ENCODE results near the gene OR10J1. TPM values are rescaled to one million over a fixed set of nuclear protein-coding genes. Genes with fewer than 3 reads are reported as not detected.

OR10J1 gene
- total and polyA plus RNA-seq, 2 of the 8 experiments (the other 6 are each of a cell fraction or from before 2014, with no cell fraction given), result not detected

DNA sequence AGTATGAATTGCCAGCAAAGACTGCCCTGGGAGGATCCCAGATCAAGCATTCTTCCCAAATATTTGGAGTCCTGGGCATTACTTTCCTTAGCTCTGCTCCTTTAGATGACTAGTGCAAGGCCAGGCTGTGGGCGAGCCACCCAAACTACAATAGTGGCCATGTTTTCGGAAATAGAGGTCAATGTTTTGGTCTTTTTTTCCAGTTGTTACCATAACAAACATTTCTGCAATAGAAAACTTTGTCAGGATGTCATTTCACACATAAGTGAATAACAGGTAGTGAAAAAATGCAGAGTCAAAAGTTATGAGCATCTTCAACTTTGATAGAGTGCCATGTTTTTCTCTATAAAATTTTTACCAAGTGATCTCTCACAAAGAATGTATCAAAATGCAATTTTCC, 32.7 kb upstream of the OR10J1 start (continued):
- TF ChIP-seq SP1 (IDR thresholded peaks at IDR 0.05; ENCODE audit: low read depth, low read length), result no peak
